ENCODE data around the gene ANGPTL8.

Gene ANGPTL8

DNA sequence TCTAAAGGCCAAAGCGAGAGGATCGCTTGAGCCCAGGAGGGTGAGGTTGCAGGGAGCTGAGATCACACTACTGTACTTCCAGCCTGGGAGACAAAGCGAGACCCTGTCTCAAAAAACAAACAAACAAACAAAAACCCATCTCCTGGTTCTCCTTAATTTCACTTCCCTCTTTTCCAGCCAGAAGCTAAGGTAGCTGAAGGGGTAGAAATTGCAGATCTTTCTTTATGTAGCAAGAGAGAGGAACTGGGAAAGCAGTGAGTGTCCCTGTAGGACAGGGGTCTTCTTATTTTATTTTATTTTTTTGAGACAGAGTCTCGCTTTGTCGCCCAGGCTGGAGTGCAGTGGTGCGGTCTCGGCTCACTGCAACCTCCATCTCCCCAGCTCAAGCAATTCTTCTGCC is 52.0 kb downstream of the ANGPTL8 start:
- no peak for DNase-seq (ENCODE audit: low read depth, low spot score)

All from brain pericyte (primary cell).